NCI-H2227 (cell line): ENCODE results near the gene OTOGL.

Source experiments
- DNase-seq: peaks from one replicate; lab custom pipeline; 2025; ENCODE audit not compliant: unreplicated experiment; lab: John Stamatoyannopoulos, UW

The OTOGL gene

DNA sequence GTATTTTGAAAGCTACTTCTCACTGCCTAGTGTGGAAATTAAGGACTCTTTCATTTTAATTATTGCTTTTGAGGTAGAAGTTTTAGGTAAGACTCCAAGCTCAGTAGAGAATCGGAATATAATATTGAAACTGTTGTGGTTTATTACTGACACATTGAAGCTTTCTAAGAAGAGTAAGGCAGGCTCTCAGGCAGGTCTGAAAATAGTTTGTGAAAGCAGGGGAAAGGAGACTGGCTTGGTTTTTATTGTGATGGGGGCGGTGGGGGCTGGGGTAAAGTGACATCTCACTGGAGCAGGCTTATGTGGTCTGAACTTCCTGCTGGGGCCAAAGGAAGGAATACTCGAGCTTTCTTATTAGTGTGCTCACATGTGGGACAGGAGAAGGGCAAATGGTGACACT is 79.5 kb downstream of the OTOGL start:
- no peak for DNase-seq

GRCh38 chr12:80183939-80184338 is 84.6 kb downstream of the OTOGL start:
- DNase-seq: no peak

GRCh38 chr12:80184926-80185325 is 85.6 kb downstream of the OTOGL start:
- no peak for DNase-seq

GRCh38 chr12:80186727-80187217 is 87.4 kb downstream of the OTOGL start:
- DNase-seq: peak; percentile 80

DNA sequence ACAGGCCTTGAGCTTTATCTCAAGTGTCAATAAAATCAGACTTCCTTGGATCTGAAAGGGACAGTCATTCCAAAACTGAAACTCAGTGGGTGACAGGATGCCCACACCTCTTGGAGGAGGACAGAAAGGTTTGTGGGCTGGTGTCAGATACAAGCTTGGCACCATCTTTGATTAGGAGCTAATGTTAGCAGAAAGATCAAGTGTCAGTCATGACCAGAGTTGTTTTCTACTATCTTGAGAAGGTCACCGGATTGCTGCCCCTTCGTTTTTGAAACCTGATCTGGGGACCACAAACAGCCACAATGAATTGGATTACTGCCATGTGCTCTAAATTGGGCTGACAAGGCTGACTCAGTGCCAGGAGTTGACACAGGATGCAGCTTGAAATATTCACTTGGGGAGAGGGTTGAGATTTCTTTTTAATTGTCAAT is 88.3 kb downstream of the OTOGL start:
- DNase-seq: no peak

DNA sequence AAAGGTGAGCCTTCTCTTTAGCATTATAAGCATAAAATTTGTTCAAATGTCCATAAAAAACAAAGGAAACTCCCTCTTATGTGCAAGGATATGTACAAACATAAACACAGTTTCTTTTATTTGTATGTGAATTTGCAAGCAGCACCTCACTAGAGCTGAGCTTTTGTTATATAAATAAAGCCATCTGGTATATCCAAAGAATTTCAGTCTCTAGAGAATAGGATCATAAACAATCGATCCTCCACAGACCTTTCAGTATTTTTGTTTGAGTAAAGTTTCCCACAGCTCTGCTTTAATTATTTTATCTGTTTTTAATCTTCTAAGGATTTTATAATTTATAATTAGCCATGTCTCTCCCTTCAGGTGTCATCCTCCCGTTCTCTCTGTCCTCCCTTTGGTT is 89.2 kb downstream of the OTOGL start:
- no peak for DNase-seq

GRCh38 chr12:80189241-80189640 is 89.9 kb downstream of the OTOGL start:
- DNase-seq: no peak

GRCh38 chr12:80190001-80190400 is 90.7 kb downstream of the OTOGL start:
- no peak for DNase-seq

- DNase-seq: no peak
Observed at GRCh38 chr12:80192087-80192486, 92.8 kb downstream of the OTOGL start.

DNA sequence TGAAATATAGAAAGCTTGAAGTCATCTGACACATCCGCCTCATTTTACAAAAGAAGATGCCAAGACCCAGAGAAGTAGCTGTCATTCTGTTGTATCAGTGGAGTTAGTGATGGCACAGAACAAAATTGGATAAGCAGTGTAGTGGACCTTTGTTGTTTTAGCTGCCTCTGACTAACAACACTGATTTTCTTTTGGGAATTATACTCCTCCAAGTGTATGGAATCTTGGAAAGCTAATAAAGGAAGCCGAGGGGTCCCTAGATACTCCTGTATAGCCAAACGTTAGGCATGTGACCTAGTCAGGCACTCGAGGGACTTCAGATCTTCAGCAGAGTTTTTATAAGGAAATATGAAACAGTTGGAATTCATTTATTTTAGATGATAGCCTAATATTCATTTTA is 94.5 kb downstream of the OTOGL start:
- no peak for DNase-seq

- DNase-seq: peak; percentile 79
Observed at GRCh38 chr12:80195074-80195726, 95.9 kb downstream of the OTOGL start.

GRCh38 chr12:80195737-80196136 is 96.4 kb downstream of the OTOGL start:
- DNase-seq: no peak

DNA sequence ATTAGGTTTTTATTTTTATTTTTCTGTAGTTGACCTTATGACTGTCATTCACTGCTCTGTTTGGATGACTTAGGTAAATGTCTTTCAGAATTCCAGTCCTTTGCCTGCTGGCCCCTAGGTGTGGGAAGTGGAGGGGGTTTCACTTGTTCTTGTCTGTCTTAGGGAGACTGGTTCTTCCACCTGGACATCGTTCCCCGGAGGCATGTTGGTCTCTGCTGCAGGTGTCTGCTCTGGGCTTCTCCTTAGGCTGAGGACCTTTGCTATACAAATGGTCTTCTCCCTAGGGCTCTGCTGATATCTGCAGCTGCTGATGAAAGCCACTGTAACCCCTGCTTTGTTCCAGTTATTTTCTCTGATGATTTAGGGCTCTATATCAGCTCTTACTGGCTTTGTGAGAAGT is 97.1 kb downstream of the OTOGL start:
- no peak for DNase-seq

GRCh38 chr12:80198782-80199337 is 99.5 kb downstream of the OTOGL start:
- no peak for DNase-seq

DNA sequence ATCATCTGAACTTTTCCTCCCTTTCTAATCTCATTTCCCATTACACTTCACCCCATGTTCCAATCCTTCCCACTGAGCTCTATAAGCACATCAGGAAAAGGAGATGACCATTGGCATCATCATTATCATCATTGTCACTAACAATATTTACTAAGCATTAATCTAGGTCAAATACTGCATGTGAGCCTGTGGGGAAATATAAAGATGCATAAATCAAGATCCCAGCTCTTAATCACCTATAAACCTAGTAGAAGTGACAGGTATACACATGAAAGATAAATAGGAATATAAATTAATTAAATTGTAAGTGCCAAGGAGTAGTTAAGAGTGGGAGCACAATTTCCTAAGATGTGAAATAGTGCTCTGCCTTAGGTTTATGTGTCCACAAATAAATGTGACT is 100.6 kb downstream of the OTOGL start:
- DNase-seq: no peak

- DNase-seq: no peak
Observed at GRCh38 chr12:80200414-80200813, 101.1 kb downstream of the OTOGL start.

- no peak for DNase-seq
Observed at GRCh38 chr12:80201908-80202307, 102.6 kb downstream of the OTOGL start.

DNA sequence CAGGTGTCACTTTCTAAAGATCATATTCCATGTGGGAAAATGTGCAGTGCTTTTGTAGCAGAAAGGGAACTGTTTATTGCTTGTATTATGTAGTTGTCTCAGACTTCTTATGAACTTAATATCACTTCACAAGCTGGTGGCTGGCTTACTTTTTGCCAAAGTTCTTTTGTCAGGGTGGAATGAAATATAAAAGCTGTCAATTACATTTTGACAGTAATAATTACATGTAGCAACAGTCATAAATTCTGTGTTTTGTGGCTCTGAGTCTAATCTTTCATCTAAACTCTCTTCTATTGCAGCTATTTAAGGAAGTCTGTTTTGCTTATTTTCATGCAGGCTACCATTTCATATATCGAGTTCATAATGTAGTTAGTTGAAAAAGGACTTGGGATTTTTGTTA is 106.6 kb downstream of the OTOGL start:
- peak; percentile 27 for DNase-seq

GRCh38 chr12:80208071-80208470 is 108.7 kb downstream of the OTOGL start:
- no peak for DNase-seq

DNA sequence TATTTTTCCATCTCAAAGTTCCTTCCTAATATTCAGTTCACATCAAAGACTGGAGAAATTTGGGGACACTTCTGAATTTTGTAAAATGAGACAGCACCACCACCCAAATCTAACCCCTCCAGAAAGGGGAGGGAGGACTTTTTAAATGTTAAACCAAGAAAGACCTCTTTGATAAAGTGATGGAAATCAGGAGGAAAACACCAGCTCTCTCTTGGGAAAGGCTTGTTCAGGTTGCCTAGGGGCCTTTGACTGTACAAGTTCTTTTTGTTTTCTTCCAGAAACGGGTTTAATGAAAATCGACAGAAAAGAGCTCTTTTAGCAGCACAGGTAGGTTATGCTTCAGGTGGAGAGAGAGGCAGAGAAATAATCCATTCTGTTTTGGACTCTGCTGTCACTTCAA is 112.3 kb downstream of the OTOGL start:
- no peak for DNase-seq

DNA sequence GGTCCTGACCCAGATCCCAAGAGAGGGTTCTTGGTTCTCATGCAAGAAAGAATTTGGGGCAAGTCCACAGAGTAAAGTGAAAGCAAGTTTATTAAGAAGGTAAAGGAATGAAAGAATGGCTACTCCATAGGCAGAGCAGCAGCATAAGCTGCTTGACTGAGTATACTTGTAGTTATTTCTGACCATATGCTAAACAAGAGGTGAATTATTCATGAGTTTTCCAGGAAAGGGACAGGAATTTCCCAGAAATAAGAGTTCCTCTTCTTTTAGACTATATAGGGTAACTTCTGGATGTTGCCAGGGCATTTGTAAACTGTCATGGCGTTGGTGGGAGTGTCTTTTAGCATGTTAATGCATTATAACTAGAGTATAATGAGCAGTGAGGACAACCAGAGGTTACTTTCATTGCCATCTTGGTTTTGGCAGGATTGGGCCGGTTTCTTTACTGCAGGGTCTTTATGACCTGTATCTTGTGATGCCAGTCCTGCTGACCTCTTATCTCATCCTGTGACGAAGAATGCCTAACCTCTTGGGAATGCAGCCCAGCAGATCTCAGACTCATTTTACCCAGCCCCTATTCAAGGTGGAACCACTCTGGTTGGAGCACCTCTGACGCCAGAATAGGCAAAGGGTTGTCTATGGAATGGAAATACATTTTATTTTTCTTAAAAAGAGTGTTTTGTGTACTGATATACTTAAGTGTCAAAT is 113.8 kb downstream of the OTOGL start:
- DNase-seq: no peak

- DNase-seq: no peak
Observed at GRCh38 chr12:80213871-80214270, 114.5 kb downstream of the OTOGL start.
